ENCODE measurements around the gene PLCB1.

PLCB1 gene

GRCh38 chr20:8399947-8400346 is 267.9 kb downstream of the PLCB1 start:
- no peak overlapping the region for H3K27ac ChIP-seq

GRCh38 chr20:8400486-8400885 is 268.4 kb downstream of the PLCB1 start:
- no peak overlapping the region for H3K27ac ChIP-seq
- no peak for TF ChIP-seq ZFX (IDR thresholded peaks at IDR 0.05)
- TF ChIP-seq CTCF (conservative IDR thresholded peaks at IDR 0.05) = no peak

More at GRCh38 chr20:8399947-8400346, 267.9 kb downstream of the PLCB1 start:
- TF ChIP-seq ZFX (IDR thresholded peaks at IDR 0.05) = no peak
- TF ChIP-seq CTCF (conservative IDR thresholded peaks at IDR 0.05) = no peak

GRCh38 chr20:8401556-8401955 is 269.5 kb downstream of the PLCB1 start:
- H3K27ac ChIP-seq = no peak overlapping the region
- TF ChIP-seq ZFX (IDR thresholded peaks at IDR 0.05) (no peak), CTCF (conservative IDR thresholded peaks at IDR 0.05) (no peak)

- no peak for TF ChIP-seq ZFX (IDR thresholded peaks at IDR 0.05)
- TF ChIP-seq CTCF (conservative IDR thresholded peaks at IDR 0.05) = no peak
- H3K27ac ChIP-seq = no peak overlapping the region
Measured at GRCh38 chr20:8402798-8403197, 270.7 kb downstream of the PLCB1 start.

GRCh38 chr20:8404912-8405635 is 273.0 kb downstream of the PLCB1 start:
- H3K27ac ChIP-seq = no peak overlapping the region
- TF ChIP-seq ZFX (IDR thresholded peaks at IDR 0.05) (no peak), CTCF (conservative IDR thresholded peaks at IDR 0.05) (no peak)

GRCh38 chr20:8406391-8406790 is 274.3 kb downstream of the PLCB1 start:
- H3K27ac ChIP-seq = no peak overlapping the region
- TF ChIP-seq CTCF (conservative IDR thresholded peaks at IDR 0.05) (no peak), ZFX (IDR thresholded peaks at IDR 0.05) (no peak)

- TF ChIP-seq CTCF (conservative IDR thresholded peaks at IDR 0.05) (no peak), ZFX (IDR thresholded peaks at IDR 0.05) (no peak)
- H3K27ac ChIP-seq = no peak overlapping the region
Measured at GRCh38 chr20:8408587-8409307, 276.7 kb downstream of the PLCB1 start.
